Nephron progenitor cell (in vitro differentiated cells): ENCODE data around the gene WSCD2.

Experiments
- DNase-seq: peaks from one replicate; pipeline ENCODE4 v3.0.0; 2021
- H3K27ac Mint-ChIP-seq: 2 replicates; pipeline ENCODE4 v1.8.0; 2021; ENCODE audit warnings: mild to moderate bottlenecking, moderate library complexity, mixed read lengths
- H3K27me3 Mint-ChIP-seq: 2 replicates; pipeline ENCODE4 v1.8.0; 2021; ENCODE audit warnings: mild to moderate bottlenecking, low read depth, mixed read lengths; ENCODE audit not compliant: poor library complexity
- H3K36me3 Mint-ChIP-seq: 2 replicates; pipeline ENCODE4 v1.8.0; 2021; ENCODE audit warnings: low read depth, mixed read lengths
- H3K4me1 Mint-ChIP-seq: 2 replicates; pipeline ENCODE4 v1.8.0; 2021; ENCODE audit warnings: mixed read lengths
- H3K4me3 Mint-ChIP-seq: 2 replicates; pipeline ENCODE4 v1.8.0; 2021; ENCODE audit warnings: mild to moderate bottlenecking, moderate library complexity, mixed read lengths
- H3K9me3 Mint-ChIP-seq: 2 replicates; pipeline ENCODE4 v1.8.0; 2021; ENCODE audit warnings: mild to moderate bottlenecking, moderate library complexity, mixed read lengths
- CTCF ChIP-seq: fragments of 200-600 bp; sonication (generic); IDR thresholded peaks from 2 replicates; pipeline ENCODE4 v1.5.0; 2021; ENCODE audit warnings: antibody characterized with exemption

Gene WSCD2

DNA sequence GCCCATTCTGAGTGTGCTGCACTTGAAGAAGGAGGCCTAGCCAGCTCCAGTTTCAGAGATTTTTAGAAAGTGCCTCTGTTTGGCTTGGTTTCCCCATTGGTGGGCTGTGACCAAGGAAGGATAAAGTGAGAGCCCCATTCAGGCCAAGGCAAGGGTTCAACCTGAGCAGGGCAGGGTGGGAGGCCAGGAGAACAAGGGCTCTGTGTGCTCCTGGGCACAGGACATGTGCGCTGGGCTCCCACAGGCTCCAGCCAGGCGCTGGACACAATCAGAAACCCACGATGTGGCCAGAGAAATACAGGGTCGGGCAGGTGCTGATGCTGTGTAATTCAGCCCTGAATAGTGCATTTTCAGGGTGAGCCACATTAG, 23.1 kb downstream of the WSCD2 start:
- H3K9me3 Mint-ChIP-seq = no peaks in the 10 kb centered on the region
- no peak for TF ChIP-seq CTCF
- H3K4me3 Mint-ChIP-seq = peak overlapping the region; percentile 45
- no peak overlapping the region for H3K27ac Mint-ChIP-seq
- DNase-seq = no peak
- H3K4me1 Mint-ChIP-seq = peaks cover 43% of the 10 kb centered on the region
- no peaks in the 10 kb centered on the region for H3K36me3 Mint-ChIP-seq
- H3K27me3 Mint-ChIP-seq = peaks cover 19% of the 10 kb centered on the region

- H3K4me3 Mint-ChIP-seq = no peak overlapping the region
- DNase-seq = no peak
- no peak for TF ChIP-seq CTCF
- H3K27ac Mint-ChIP-seq = no peak overlapping the region
- no peaks in the 10 kb centered on the region for H3K9me3 Mint-ChIP-seq
- H3K36me3 Mint-ChIP-seq = no peaks in the 10 kb centered on the region
- H3K4me1 Mint-ChIP-seq = peaks cover 14% of the 10 kb centered on the region
- H3K27me3 Mint-ChIP-seq = peaks cover 34% of the 10 kb centered on the region
Measured at GRCh38 chr12:108156717-108157116, 27.6 kb downstream of the WSCD2 start.

DNA sequence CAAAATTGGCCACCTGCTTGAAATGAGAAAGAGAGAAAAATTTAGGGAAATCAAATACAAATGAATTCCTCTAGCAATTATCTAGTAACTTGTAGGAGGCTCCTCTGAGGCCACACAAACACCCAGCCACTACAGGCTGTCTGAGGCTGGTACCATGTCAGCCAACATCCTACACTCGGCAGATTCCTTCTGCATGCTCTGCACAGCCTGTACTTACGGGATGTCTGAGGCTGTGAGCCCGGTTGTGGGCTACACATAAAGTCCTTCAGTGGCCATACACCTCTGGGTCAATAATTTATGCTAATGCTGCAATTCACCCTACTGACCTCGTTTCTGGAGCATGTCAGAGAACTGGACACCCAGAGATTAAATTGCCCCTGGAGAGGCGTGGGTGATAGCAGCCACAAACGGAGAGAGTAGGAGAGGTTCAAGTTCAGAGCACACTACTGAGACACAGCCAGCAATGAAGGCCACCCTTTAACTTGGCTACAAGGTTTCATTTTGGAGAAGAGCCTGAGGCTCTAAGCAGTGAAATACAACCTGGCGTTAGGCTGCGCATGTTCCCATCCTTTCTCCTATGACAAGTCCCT, 28.9 kb downstream of the WSCD2 start:
- Mint-ChIP-seq H3K9me3 (no peaks in the 10 kb centered on the region), H3K4me1 (peaks cover 8% of the 10 kb centered on the region), H3K27ac (no peak overlapping the region), H3K4me3 (no peak overlapping the region), H3K36me3 (no peaks in the 10 kb centered on the region), H3K27me3 (peaks cover 34% of the 10 kb centered on the region)
- TF ChIP-seq CTCF = no peak
- DNase-seq = no peak

- no peak for DNase-seq
- peaks cover 4% of the 10 kb centered on the region for H3K9me3 Mint-ChIP-seq
- no peak overlapping the region for H3K4me3 Mint-ChIP-seq
- TF ChIP-seq CTCF = no peak
- peaks cover 22% of the 10 kb centered on the region for H3K27me3 Mint-ChIP-seq
- no peaks in the 10 kb centered on the region for H3K36me3 Mint-ChIP-seq
- H3K4me1 Mint-ChIP-seq = peaks cover 8% of the 10 kb centered on the region
- H3K27ac Mint-ChIP-seq = no peak overlapping the region
Measured at GRCh38 chr12:108162207-108162606, 33.1 kb downstream of the WSCD2 start.

DNA sequence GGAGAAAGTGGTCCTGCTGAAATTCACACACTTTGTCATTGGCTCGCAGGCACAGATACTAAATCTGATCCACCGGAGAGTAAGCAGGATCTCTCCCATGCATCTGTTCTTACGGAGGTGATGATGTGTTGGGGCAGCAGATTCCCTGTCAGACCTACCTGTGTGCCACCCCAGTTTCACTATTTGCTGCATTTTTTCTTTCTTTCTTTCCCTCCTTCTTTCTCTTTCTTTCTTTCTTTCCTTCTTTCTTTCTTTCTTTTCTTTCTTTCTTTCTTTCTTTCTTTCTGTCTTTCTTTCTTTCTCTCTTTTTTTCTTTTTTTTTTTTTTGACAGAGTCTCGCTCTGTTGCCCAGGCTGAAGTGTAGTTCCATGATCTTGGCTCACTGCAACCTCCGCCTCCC, 37.4 kb downstream of the WSCD2 start:
- no peak overlapping the region for H3K27ac Mint-ChIP-seq

More for the DNA sequence above, 37.4 kb downstream of the WSCD2 start:
- Mint-ChIP-seq H3K4me1 (no peaks in the 10 kb centered on the region), H3K9me3 (peaks cover 4% of the 10 kb centered on the region), H3K36me3 (no peaks in the 10 kb centered on the region), H3K4me3 (no peak overlapping the region), H3K27me3 (peaks cover 16% of the 10 kb centered on the region)
- no peak for TF ChIP-seq CTCF
- DNase-seq = no peak
